GM18873 (cell line): Measurements from ENCODE around the gene FAM107A.

ENCODE experiments used
- ATAC-seq: cut with Tn5 transposase; IDR thresholded peaks from one replicate; pipeline ENCODE4 v1.9.1; 2021; ENCODE audit warnings: mild to moderate bottlenecking, moderate library complexity, moderate number of reproducible peaks; ENCODE audit not compliant: unreplicated experiment, low FRiP score

The FAM107A gene

DNA sequence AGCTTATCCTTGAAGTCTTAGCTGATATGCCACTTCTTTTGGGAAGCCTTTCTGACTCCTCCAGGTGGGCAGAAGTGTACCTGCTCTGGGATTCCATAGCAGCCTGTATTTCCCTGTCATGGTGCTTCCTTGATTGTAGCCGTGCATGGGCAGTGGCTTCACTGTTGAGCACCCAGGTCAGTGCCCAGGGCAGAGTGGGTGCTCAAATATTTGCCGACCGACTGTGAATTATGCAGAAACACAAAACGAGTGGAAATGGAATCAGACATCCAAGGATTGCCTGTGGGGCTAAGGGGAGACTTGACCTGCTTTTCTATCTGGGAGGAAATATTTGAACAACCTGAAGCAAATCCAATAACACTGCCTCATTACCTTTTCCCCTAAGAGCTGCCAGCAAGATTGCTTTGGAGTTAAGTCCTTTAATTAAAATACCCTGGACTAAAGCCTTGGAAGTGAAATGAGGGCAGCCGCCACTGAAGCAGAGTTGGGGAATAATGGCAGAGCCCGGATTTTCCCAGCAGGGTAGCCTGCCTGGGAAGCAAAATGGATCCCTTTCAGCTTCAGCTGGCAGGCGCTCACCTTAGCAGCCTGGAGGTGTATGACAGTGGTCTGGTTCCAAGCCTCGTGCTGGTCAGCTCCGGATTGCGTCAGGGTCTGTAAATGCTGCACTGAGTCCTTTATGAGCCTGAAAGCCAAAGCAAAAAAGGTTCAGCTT lies 55.1 kb downstream of the FAM107A start:
- no peak for ATAC-seq

- ATAC-seq, result no peak
These were observed 55.9 kb downstream of the FAM107A start for GRCh38 chr3:58521336-58521670.

DNA sequence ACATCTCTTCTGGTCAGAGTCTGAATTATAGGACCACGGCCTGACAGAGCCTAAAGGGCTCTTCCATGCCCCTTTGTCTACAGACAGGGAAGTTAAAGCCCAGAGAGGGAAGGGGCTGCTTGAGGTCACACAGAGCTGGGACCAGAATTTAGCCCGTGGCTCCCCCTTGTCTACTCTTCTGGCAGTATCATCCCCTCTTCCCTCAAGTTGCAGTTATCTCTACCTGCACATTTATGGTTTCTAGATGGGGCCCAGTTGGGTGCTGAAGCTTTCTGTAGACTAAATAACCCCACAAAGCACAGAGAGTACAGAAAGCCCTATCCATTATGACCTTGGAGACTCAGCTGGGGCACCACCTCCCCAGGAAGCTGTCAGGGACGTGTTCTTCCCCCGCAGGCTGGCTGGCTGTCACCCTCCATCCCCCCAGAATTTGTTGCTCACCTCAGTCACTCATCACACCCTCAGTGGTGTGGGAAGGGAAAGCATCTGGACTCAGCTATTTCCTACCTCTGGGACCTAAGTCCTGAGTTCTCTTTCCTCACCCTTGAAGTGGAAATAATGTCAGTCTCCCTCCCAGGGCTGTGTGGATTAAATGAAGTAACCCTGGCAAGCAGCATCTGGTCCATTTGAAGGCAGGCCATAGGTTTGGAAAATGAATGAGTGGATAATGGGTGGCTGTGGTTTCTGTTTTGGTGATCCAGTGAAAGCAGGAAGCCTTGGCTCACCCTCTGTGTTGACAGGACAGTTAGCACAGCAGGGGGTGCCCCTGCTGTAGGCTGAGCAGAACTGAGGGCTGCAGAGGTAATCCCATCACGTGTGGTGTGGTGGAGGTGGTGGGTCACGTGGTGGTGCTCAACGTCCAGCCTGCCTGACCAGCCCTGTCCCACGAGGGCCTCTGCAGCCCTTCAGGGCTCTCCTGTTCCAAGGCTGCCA lies 56.5 kb downstream of the FAM107A start:
- ATAC-seq, result no peak

- ATAC-seq, result no peak
These were observed 57.4 kb downstream of the FAM107A start for GRCh38 chr3:58519668-58520402.

- no peak for ATAC-seq
These were observed 58.9 kb downstream of the FAM107A start for GRCh38 chr3:58518291-58518789.

DNA sequence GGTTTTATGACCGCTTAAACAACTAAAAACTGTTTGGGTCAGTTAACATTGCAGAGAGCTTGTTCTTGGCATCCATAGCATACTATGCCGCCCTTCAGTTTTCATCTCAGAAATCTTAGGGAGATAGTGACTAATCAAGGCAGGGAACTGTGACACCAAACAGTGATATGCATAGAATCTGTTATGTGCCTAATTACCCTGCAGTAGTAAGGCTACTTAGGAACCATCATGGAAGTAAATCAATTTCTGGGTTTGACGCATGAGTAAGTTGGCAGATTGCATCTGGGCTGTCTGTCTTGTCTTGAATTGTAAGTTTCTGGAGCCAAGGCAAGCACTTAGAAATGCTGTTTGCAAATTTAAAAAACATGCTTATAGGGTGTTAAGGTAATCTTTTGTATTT lies 62.8 kb downstream of the FAM107A start:
- ATAC-seq, result no peak
